IPS-18c (cell line): ENCODE data around the gene RAB40C.
"Not testable (repeated sequence)": the region's sequence is repeated elsewhere in the genome, so short reads cannot be mapped to it uniquely, and the experiment has no call there.

Experiments
- H3K4me3 ChIP-seq: 2 replicates; pipeline ENCODE4 v1.7.0; 2013; ENCODE audit warnings: low read depth, mild to moderate bottlenecking, low read length, moderate library complexity; ENCODE audit not compliant: insufficient read depth
- H3K9me3 ChIP-seq: one replicate; pipeline ENCODE4 v1.6.1; 2013; ENCODE audit warnings: mild to moderate bottlenecking, low read length, moderate library complexity; ENCODE audit not compliant: control insufficient read depth, insufficient read depth

RAB40C gene

GRCh38 chr16:595094-595528 is 5.2 kb downstream of the RAB40C start:
- H3K9me3 ChIP-seq = no peaks in the 10 kb centered on the region
- H3K4me3 ChIP-seq = no peak overlapping the region

- Histone ChIP-seq H3K9me3 (no peaks in the 10 kb centered on the region), H3K4me3 (no peak overlapping the region)
Measured at GRCh38 chr16:595942-596735, 6.3 kb downstream of the RAB40C start.

GRCh38 chr16:596736-597060 is 6.8 kb downstream of the RAB40C start:
- H3K4me3 ChIP-seq = no peak overlapping the region
- H3K9me3 ChIP-seq = no peaks in the 10 kb centered on the region

- H3K9me3 ChIP-seq, H3K4me3 ChIP-seq: not testable (repeated sequence)
Measured at GRCh38 chr16:597655-598054, 7.8 kb downstream of the RAB40C start.

- Histone ChIP-seq H3K4me3 (no peak overlapping the region), H3K9me3 (no peaks in the 10 kb centered on the region)
Measured at GRCh38 chr16:598823-599739, 9.2 kb downstream of the RAB40C start.

- Histone ChIP-seq H3K4me3 (no peak overlapping the region), H3K9me3 (peaks cover 3% of the 10 kb centered on the region)
Measured at GRCh38 chr16:600781-601180, 10.9 kb downstream of the RAB40C start.

- no peak overlapping the region for H3K4me3 ChIP-seq
- H3K9me3 ChIP-seq = peaks cover 3% of the 10 kb centered on the region
Measured at GRCh38 chr16:603933-604332, 14.1 kb downstream of the RAB40C start.

GRCh38 chr16:606656-607307 is 16.9 kb downstream of the RAB40C start:
- peaks cover 3% of the 10 kb centered on the region for H3K9me3 ChIP-seq

GRCh38 chr16:608019-608418 is 18.2 kb downstream of the RAB40C start:
- peaks cover 3% of the 10 kb centered on the region for H3K9me3 ChIP-seq
- no peak overlapping the region for H3K4me3 ChIP-seq

More at GRCh38 chr16:606656-607307, 16.9 kb downstream of the RAB40C start:
- no peak overlapping the region for H3K4me3 ChIP-seq

- no peak overlapping the region for H3K4me3 ChIP-seq
- H3K9me3 ChIP-seq = peaks cover 3% of the 10 kb centered on the region
Measured at GRCh38 chr16:609316-609715, 19.4 kb downstream of the RAB40C start.

- peaks cover under 1% of the 10 kb centered on the region for H3K9me3 ChIP-seq
- H3K4me3 ChIP-seq = no peak overlapping the region
Measured at GRCh38 chr16:609984-610383, 20.1 kb downstream of the RAB40C start.

- Histone ChIP-seq H3K9me3 (no peaks in the 10 kb centered on the region), H3K4me3 (no peak overlapping the region)
Measured at GRCh38 chr16:610513-611381, 20.9 kb downstream of the RAB40C start.

GRCh38 chr16:615122-615521 is 25.3 kb downstream of the RAB40C start:
- Histone ChIP-seq H3K4me3 (no peak overlapping the region), H3K9me3 (no peaks in the 10 kb centered on the region)

GRCh38 chr16:616733-617586 is 27.1 kb downstream of the RAB40C start:
- Histone ChIP-seq H3K4me3 (no peak overlapping the region), H3K9me3 (no peaks in the 10 kb centered on the region)

GRCh38 chr16:617855-618254 is 28.0 kb downstream of the RAB40C start:
- Histone ChIP-seq H3K9me3 (no peaks in the 10 kb centered on the region), H3K4me3 (no peak overlapping the region)

- H3K9me3 ChIP-seq = no peaks in the 10 kb centered on the region
- no peak overlapping the region for H3K4me3 ChIP-seq
Measured at GRCh38 chr16:619476-620100, 29.7 kb downstream of the RAB40C start.
